HEK293 (cell line): ENCODE measurements around the gene ULBP1.
A peak's percentile ranks its signal among the peaks of the same experiment; 100 is the strongest.

ENCODE experiments used
- AEBP2 ChIP-seq: fragments of 450-650 bp; formaldehyde crosslinking; IDR thresholded peaks from 2 replicates; pipeline ENCODE4 v1.5.1; 2016; ENCODE audit warnings: missing biosample characterization, missing genetic modification characterization, borderline replicate concordance
- GLIS1 ChIP-seq: fragments of 450-650 bp; formaldehyde crosslinking; IDR thresholded peaks from 2 replicates; pipeline ENCODE4 v1.5.1; 2016; ENCODE audit warnings: missing biosample characterization, missing genetic modification characterization
- HIC1 ChIP-seq: fragments of 450-650 bp; formaldehyde crosslinking; IDR thresholded peaks from 2 replicates; pipeline ENCODE4 v1.5.1; 2016; ENCODE audit warnings: missing biosample characterization, missing genetic modification characterization
- IKZF3 ChIP-seq: fragments of 450-650 bp; IDR thresholded peaks from 2 replicates; pipeline ENCODE4 v1.5.0; 2018; ENCODE audit warnings: missing biosample characterization, mild to moderate bottlenecking, missing genetic modification characterization, moderate library complexity
- PBX3 ChIP-seq: sonication (generic); formaldehyde crosslinking; IDR thresholded peaks from 2 replicates; pipeline ENCODE4 v1.8.1; 2022; ENCODE audit warnings: mild to moderate bottlenecking, moderate library complexity, missing genetic modification reagents
- TRIM28 ChIP-seq: IDR thresholded peaks from 2 replicates; pipeline ENCODE4 v1.6.1; 2011; ENCODE audit warnings: low read length, control low read depth, borderline replicate concordance
- ZBTB20 ChIP-seq: fragments of 450-650 bp; formaldehyde crosslinking; IDR thresholded peaks from 2 replicates; pipeline ENCODE4 v1.5.1; 2016; ENCODE audit warnings: missing biosample characterization, missing genetic modification characterization
- ZFP3 ChIP-seq: fragments of 450-650 bp; formaldehyde crosslinking; IDR thresholded peaks from 2 replicates; pipeline ENCODE4 v1.5.1; 2016; ENCODE audit warnings: low read depth, missing biosample characterization, missing genetic modification characterization
- ZNF133 ChIP-seq: fragments of 450-650 bp; formaldehyde crosslinking; IDR thresholded peaks from 2 replicates; pipeline ENCODE4 v1.5.1; 2016; ENCODE audit warnings: missing biosample characterization, missing genetic modification characterization
- ZNF169 ChIP-seq: fragments of 450-650 bp; formaldehyde crosslinking; IDR thresholded peaks from 2 replicates; pipeline ENCODE4 v1.5.1; 2016; ENCODE audit warnings: missing biosample characterization, missing genetic modification characterization
- ZNF184 ChIP-seq: fragments of 450-650 bp; IDR thresholded peaks from 2 replicates; pipeline ENCODE4 v1.5.1; 2018; ENCODE audit warnings: missing biosample characterization, mild to moderate bottlenecking, missing genetic modification characterization
- ZNF239 ChIP-seq: fragments of 450-650 bp; formaldehyde crosslinking; IDR thresholded peaks from 2 replicates; pipeline ENCODE4 v1.5.1; 2016; ENCODE audit warnings: missing biosample characterization, missing genetic modification characterization
- ZNF266 ChIP-seq: fragments of 450-650 bp; formaldehyde crosslinking; IDR thresholded peaks from 2 replicates; pipeline ENCODE4 v1.5.1; 2016; ENCODE audit warnings: missing biosample characterization, missing genetic modification characterization, low read depth
- ZNF302 ChIP-seq: fragments of 450-650 bp; formaldehyde crosslinking; IDR thresholded peaks from 2 replicates; pipeline ENCODE4 v1.5.1; 2016; ENCODE audit warnings: missing biosample characterization, missing genetic modification characterization, low read depth
- ZNF341 ChIP-seq: fragments of 450-650 bp; formaldehyde crosslinking; IDR thresholded peaks from 2 replicates; pipeline ENCODE4; 2016; ENCODE audit warnings: low read depth, missing biosample characterization, missing genetic modification characterization
- ZNF366 ChIP-seq: fragments of 450-650 bp; formaldehyde crosslinking; conservative IDR thresholded peaks from 2 replicates; pipeline ENCODE4 v1.5.1; 2016; ENCODE audit warnings: missing biosample characterization, missing genetic modification characterization
- ZNF391 ChIP-seq: fragments of 450-650 bp; formaldehyde crosslinking; IDR thresholded peaks from 2 replicates; pipeline ENCODE4 v1.5.1; 2016; ENCODE audit warnings: low read depth, missing biosample characterization, missing genetic modification characterization, borderline replicate concordance
- ZNF426 ChIP-seq: fragments of 450-650 bp; formaldehyde crosslinking; IDR thresholded peaks from 2 replicates; pipeline ENCODE4 v1.5.1; 2017; ENCODE audit warnings: missing biosample characterization, missing genetic modification characterization, mild to moderate bottlenecking, inconsistent platforms, moderate library complexity
- ZNF548 ChIP-seq: fragments of 450-650 bp; formaldehyde crosslinking; IDR thresholded peaks from 2 replicates; pipeline ENCODE4 v1.5.1; 2016; ENCODE audit warnings: missing biosample characterization, missing genetic modification characterization
- ZNF585B ChIP-seq: fragments of 450-650 bp; formaldehyde crosslinking; IDR thresholded peaks from 2 replicates; pipeline ENCODE4 v1.5.1; 2016; ENCODE audit warnings: missing biosample characterization, missing genetic modification characterization
- ZNF596 ChIP-seq: fragments of 450-650 bp; IDR thresholded peaks from 2 replicates; pipeline ENCODE4 v1.5.0; 2018; ENCODE audit warnings: missing biosample characterization, mild to moderate bottlenecking, missing genetic modification characterization, moderate library complexity
- ZNF645 ChIP-seq: fragments of 450-650 bp; formaldehyde crosslinking; IDR thresholded peaks from 2 replicates; pipeline ENCODE4; 2016; ENCODE audit warnings: missing biosample characterization, missing genetic modification characterization
- ZNF843 ChIP-seq: fragments of 450-650 bp; formaldehyde crosslinking; IDR thresholded peaks from 2 replicates; pipeline ENCODE4 v1.5.1; 2016; ENCODE audit warnings: missing biosample characterization, missing genetic modification characterization
- ZSCAN16 ChIP-seq: fragments of 450-650 bp; formaldehyde crosslinking; IDR thresholded peaks from 2 replicates; pipeline ENCODE4 v1.5.1; 2016; ENCODE audit warnings: missing biosample characterization, missing genetic modification characterization
- TF ChIP-seq, protein P1 (sequence below): fragments of 450-650 bp; formaldehyde crosslinking; IDR thresholded peaks from 2 replicates; pipeline ENCODE4 v1.5.1; 2016; ENCODE audit warnings: missing biosample characterization, missing genetic modification characterization
- TF ChIP-seq, protein P2 (sequence below): fragments of 450-650 bp; formaldehyde crosslinking; IDR thresholded peaks from 2 replicates; pipeline ENCODE4 v1.5.1; 2016; ENCODE audit warnings: missing biosample characterization, missing genetic modification characterization, borderline replicate concordance

The ULBP1 gene

DNA sequence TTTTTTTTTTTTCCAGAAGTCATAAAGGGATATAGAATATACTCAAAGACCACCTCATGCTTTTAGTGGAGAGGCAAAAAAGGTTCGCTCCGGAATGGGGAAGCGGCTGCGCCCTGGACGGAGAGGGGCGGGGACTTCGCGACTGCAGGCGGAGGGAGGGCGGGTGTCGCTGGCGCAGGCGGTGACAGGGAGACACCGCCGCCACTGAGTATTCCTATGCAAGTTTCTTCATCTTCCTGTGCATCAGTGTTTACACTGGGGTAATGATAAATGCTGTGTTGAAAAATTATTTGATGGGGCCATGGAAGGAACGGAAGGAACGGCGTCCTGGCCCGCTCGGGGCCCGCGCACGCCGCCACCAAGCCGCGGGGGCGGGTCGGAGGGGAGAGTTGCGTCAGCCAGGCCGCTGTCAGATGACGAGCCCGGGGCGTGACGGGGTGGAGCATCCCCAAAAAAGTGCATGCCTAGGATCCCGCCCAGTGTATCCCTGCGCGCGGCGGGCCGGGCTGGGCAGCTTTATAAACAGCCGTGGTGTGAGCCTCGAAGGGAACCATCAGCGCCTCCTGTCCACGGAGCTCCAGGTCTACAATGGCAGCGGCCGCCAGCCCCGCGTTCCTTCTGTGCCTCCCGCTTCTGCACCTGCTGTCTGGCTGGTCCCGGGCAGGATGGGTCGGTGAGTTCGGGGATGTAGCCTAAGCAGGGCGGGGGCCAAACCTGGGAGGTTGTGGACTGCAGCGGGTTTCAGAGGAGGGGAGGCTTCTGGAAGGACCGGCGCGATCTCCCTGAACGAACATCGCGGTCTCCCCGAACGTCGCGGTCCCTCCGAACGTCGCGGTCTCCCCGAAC is at the start of gene ULBP1 (continued):
- 0 out of 2 replicates have a peak, but pooled peaks have one; percentile 25 for TF ChIP-seq ZNF239 (tag by site-specific recombination)
- TF ChIP-seq ZNF302: no peak; the same call in 1 of the 2 replicates
- TF ChIP-seq ZNF341 (tag by site-specific recombination): peak; percentile 85
- no peak for TF ChIP-seq ZNF266 (tag by site-specific recombination)
- peak; percentile 95; the same call in 1 of the 2 replicates for TF ChIP-seq ZNF391 (tag by site-specific recombination)
- peak; percentile 65 for TF ChIP-seq HIC1 (tag by site-specific recombination)
- no peak; the same call in 1 of the 2 replicates for TF ChIP-seq ZNF645 (tag by site-specific recombination)
- TF ChIP-seq, protein P1, sequence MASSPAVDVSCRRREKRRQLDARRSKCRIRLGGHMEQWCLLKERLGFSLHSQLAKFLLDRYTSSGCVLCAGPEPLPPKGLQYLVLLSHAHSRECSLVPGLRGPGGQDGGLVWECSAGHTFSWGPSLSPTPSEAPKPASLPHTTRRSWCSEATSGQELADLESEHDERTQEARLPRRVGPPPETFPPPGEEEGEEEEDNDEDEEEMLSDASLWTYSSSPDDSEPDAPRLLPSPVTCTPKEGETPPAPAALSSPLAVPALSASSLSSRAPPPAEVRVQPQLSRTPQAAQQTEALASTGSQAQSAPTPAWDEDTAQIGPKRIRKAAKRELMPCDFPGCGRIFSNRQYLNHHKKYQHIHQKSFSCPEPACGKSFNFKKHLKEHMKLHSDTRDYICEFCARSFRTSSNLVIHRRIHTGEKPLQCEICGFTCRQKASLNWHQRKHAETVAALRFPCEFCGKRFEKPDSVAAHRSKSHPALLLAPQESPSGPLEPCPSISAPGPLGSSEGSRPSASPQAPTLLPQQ (tag by site-specific recombination): peak; percentile 88; the same call in 1 of the 2 replicates
- peak; percentile 39; the same call in 1 of the 2 replicates for TF ChIP-seq GLIS1 (tag by site-specific recombination)
- TF ChIP-seq ZBTB20: peak; percentile 67; the same call in 1 of the 2 replicates
- no peak for TF ChIP-seq ZNF426 (tag by site-specific recombination)
- TF ChIP-seq, protein P2, sequence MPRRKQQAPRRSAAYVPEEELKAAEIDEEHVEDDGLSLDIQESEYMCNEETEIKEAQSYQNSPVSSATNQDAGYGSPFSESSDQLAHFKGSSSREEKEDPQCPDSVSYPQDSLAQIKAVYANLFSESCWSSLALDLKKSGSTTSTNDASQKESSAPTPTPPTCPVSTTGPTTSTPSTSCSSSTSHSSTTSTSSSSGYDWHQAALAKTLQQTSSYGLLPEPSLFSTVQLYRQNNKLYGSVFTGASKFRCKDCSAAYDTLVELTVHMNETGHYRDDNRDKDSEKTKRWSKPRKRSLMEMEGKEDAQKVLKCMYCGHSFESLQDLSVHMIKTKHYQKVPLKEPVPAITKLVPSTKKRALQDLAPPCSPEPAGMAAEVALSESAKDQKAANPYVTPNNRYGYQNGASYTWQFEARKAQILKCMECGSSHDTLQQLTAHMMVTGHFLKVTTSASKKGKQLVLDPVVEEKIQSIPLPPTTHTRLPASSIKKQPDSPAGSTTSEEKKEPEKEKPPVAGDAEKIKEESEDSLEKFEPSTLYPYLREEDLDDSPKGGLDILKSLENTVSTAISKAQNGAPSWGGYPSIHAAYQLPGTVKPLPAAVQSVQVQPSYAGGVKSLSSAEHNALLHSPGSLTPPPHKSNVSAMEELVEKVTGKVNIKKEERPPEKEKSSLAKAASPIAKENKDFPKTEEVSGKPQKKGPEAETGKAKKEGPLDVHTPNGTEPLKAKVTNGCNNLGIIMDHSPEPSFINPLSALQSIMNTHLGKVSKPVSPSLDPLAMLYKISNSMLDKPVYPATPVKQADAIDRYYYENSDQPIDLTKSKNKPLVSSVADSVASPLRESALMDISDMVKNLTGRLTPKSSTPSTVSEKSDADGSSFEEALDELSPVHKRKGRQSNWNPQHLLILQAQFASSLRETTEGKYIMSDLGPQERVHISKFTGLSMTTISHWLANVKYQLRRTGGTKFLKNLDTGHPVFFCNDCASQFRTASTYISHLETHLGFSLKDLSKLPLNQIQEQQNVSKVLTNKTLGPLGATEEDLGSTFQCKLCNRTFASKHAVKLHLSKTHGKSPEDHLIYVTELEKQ (tag by site-specific recombination): peak; percentile 37; the same call in 1 of the 2 replicates
- 0 out of 2 replicates have a peak, but pooled peaks have one; percentile 11 for TF ChIP-seq ZNF133 (tag by site-specific recombination)
- TF ChIP-seq PBX3 (CRISPR knock-in tag): no peak; the same call in 1 of the 2 replicates
- TF ChIP-seq ZNF184: 0 out of 2 replicates have a peak, but pooled peaks have one; percentile 11
- TF ChIP-seq ZFP3: no peak
- TF ChIP-seq ZNF596 (tag by site-specific recombination): no peak
- peak; percentile 33; the same call in 1 of the 2 replicates for TF ChIP-seq ZNF169 (tag by site-specific recombination)
- TF ChIP-seq ZNF843: peak; percentile 74
- no peak for TF ChIP-seq TRIM28
- peak; percentile 90 for TF ChIP-seq ZSCAN16
- TF ChIP-seq ZNF585B (tag by site-specific recombination): no peak
- TF ChIP-seq ZNF366 (tag by site-specific recombination): peak; percentile 59; the same call in 1 of the 2 replicates
- TF ChIP-seq IKZF3: peak; percentile 90
- TF ChIP-seq AEBP2: no peak
- peak; percentile 33; the same call in 1 of the 2 replicates for TF ChIP-seq ZNF548 (tag by site-specific recombination)
